LNCAP (cell line): ENCODE results near the gene TTC28.
A peak's percentile ranks its signal among the peaks of the same experiment; 100 is the strongest.

Experiments used
- TF ChIP-seq, protein P1 (sequence below): fragments of 450-650 bp; IDR thresholded peaks from 2 replicates; pipeline ENCODE4 v1.5.1; 2017; ENCODE audit warnings: mild to moderate bottlenecking

The TTC28 gene

GRCh38 chr22:27991586-27992293 is 687.9 kb downstream of the TTC28 start:
- TF ChIP-seq, protein P1, sequence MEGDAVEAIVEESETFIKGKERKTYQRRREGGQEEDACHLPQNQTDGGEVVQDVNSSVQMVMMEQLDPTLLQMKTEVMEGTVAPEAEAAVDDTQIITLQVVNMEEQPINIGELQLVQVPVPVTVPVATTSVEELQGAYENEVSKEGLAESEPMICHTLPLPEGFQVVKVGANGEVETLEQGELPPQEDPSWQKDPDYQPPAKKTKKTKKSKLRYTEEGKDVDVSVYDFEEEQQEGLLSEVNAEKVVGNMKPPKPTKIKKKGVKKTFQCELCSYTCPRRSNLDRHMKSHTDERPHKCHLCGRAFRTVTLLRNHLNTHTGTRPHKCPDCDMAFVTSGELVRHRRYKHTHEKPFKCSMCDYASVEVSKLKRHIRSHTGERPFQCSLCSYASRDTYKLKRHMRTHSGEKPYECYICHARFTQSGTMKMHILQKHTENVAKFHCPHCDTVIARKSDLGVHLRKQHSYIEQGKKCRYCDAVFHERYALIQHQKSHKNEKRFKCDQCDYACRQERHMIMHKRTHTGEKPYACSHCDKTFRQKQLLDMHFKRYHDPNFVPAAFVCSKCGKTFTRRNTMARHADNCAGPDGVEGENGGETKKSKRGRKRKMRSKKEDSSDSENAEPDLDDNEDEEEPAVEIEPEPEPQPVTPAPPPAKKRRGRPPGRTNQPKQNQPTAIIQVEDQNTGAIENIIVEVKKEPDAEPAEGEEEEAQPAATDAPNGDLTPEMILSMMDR = no peak

- TF ChIP-seq, protein P1 = peak; percentile 40
These were observed 688.8 kb downstream of the TTC28 start for GRCh38 chr22:27990879-27991278.

DNA sequence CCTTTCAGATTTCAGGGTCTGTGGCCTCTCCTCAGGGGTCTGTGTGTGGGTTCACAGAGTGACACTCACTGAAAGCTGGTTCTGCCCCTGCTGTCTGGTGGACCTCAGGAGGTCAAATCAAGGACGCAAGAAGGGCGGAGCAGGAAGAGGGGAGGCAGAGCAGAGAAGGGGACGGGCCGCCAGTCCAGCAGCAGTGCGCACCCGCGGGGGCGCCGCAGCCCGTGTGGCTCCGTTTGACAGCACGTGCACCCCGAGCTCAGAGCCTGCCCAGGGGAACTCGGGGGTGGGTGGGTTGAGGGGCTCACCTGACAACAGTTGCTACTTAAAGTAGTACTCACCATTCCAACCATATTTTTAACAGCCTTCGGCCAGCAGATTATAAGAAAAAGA is 689.2 kb downstream of the TTC28 start:
- TF ChIP-seq, protein P1 = no peak

DNA sequence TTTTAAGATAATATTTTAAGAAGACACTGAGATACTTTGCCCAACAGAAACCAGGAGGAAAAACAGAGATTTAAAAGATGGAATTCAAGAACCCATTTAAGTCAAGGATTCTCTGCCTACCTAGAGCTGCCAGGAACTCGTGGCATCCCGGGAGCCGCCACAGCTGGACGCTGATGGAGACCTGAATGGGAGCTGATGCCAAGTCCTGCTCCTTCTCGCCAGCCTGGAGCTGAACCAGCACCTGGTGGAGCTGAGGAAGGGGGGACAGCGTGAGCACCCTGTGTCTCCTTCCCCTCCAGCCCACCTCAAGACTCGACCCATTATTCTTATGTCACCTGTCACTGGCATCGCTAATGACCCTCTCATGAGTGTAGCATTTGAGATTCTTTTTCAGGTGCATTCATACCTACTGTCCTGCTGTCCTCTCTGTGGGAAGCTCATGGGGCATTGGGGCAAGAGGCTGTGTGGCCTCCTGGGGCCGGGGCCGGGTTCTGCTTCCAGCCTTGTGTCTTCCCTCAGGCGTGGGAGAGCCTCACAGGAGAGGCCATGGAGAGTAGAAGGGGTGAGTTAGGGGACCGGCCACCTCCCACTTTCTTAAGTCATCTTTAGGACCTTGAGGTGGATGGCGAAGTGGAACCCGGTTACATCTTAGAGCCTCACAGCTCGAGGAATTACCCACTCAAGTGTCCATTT is 689.7 kb downstream of the TTC28 start:
- TF ChIP-seq, protein P1 = no peak

DNA sequence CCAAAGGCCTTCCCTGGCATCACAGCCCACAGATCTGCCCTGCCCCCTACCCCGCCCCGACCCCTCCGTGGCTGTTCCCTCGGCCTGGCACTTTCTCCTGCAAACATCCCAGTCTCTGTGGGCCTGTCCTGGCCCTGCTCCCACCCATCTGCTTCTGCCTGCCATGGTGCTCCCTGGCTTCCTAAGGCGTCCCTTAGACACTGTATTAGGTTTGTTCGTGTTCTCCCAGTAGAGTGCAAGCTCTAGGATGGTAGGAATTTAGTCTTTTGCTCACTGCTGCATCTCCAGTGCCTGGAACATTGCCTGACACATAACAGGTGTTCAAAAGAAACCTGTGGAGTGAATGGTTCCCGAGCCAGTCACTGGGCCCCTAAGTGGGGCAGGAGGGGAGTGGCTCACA is 690.9 kb downstream of the TTC28 start:
- TF ChIP-seq, protein P1 = no peak

DNA sequence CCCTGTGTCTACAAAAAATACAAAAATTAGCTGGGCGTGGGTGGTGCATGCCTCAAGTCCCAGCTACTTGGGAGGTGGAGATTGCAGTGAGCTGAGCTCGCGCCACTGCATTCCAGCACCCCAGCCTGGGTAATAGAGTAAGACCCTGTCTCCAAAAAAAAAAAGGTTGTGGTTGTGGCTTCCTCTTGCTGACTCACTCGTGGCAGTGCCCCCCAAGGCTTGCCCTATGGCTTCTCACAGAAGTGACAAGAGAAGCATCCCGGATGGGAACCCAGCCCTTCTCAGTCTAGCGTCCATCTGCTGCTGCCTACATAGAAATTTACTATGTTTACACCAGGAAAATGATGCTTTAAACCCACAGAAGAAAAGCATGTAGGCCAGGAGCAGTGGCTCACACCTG is 692.1 kb downstream of the TTC28 start:
- TF ChIP-seq, protein P1 = no peak

GRCh38 chr22:27986937-27987336 is 692.7 kb downstream of the TTC28 start:
- TF ChIP-seq, protein P1 = no peak
